ENCODE data around the gene MAP4K4.

The MAP4K4 gene

DNA sequence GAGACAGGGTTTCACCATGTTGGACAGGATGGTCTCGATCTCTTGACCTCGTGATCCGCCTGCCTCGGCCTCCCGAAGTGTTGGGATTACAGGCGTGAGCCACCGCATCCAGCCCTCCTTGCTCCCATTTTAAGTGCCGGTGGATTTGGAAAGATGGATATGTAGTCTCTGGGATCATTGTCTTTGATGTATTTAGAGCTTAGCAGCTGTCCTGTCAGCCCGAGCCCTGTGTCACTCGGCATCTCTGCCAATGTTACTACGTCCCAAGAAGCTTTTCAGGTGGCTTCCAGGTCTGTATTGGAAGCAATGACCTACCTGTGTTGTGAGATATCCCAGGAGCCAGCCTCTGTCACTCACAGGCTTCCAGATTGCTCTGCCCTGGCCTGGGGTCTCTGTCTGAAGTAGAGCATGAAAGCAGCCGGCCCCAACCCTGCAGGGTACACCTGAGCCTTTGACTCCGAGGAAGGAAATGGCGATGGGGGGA is 35.3 kb downstream of the MAP4K4 start:
- no peak overlapping the region for H3K4me3 ChIP-seq (ENCODE audit: low read length)
- H2AFZ ChIP-seq (ENCODE audit: low read length) = no peak overlapping the region
- H3K9me2 ChIP-seq (replicated peaks; ENCODE audit: insufficient read depth, low read length) = no peaks in the 10 kb centered on the region
- H3K79me2 ChIP-seq (ENCODE audit: low read length) = no peaks in the 10 kb centered on the region
- H3K27ac ChIP-seq (ENCODE audit: low read length) = no peak overlapping the region
- H3F3A ChIP-seq (ENCODE audit: insufficient read depth, low read length) = no peaks in the 10 kb centered on the region
- H3K4me1 ChIP-seq (ENCODE audit: low read length) = no peaks in the 10 kb centered on the region
- H3K9me3 ChIP-seq (replicated peaks; ENCODE audit: insufficient read depth, low read length) = no peaks in the 10 kb centered on the region
- DNase-seq = no peak
- no peaks in the 10 kb centered on the region for H3K27me3 ChIP-seq (replicated peaks; ENCODE audit: insufficient read depth, low read length)
- H3K9ac ChIP-seq (ENCODE audit: low read length) = no peak overlapping the region
- no peaks in the 10 kb centered on the region for H4K20me1 ChIP-seq (ENCODE audit: insufficient read depth, low read length)
- TF ChIP-seq EZH2phosphoT487 (IDR thresholded peaks at IDR 0.05; ENCODE audit: low read length) = no peak
- no peaks in the 10 kb centered on the region for H3K36me3 ChIP-seq (replicated peaks; ENCODE audit: insufficient read depth, low read length)
- no peak overlapping the region for H3K4me2 ChIP-seq (ENCODE audit: low read depth, low read length)

DNA sequence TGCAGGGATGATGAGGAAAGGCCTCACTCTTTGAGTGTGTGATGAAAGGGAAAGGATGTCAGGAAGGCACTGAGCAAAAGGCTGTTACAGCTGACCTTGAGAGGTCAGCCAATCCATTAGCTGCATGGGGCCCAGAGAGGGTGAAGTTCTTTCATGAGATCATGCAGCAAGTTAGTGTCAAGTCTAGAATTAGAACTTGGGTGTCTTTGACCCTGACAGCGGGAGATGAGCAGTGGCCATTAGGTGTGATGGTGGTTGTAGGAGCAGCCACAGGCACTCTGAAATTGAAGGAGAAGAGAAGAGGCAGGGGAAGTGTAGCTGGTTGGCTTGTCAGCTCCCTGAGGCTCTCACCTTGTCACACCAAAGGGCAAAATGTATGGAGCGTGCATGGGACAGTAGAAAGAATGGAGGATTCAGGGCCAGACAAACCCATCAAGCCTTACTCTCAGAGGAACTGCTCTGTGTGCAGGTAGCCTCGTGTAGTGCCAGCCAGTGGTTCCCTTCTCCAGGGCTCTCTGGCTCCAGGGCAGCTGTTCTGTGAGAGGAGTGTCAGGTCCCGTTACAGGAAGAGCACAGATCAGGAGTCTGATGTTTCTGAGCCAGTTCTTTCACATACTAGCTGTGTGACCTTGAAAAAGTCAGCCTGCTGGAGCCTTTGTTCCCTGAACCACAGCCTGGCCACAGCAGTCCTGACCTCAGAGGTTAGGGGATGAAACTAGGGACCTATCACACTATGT is 35.9 kb downstream of the MAP4K4 start:
- H4K20me1 ChIP-seq (ENCODE audit: insufficient read depth, low read length) = no peaks in the 10 kb centered on the region

DNA sequence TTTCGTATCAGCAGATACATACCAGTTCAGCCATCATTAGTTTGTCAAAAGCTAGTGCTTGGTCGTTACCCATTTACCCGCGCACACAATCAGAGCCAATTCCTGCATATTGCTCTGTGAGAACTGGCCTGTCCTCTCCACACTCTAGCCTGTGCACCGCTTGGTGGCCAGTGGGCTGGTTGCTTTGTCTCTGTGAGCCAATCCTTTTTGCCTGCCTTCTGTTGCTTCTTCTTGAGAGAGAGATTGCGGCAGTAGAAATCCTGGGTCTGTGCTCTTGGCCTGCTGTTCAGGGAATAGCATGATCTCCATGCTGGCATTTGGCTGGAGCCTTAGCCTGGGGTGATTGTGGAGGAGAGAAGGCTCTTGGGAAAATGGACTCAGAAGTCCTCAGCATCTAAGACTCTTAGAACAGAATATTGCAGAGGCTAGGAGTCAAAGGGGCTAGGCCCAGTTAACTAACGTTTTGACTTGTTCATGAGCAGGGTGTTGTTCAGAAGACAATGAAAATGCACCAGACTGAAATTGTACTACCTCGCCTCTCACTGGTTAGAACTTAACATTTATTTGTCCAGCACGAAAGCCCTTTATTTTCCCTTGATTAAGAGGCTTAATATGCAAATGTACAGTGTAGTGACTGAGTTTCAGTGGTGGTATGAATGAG is 37.1 kb downstream of the MAP4K4 start:
- TF ChIP-seq EZH2phosphoT487 (IDR thresholded peaks at IDR 0.05; ENCODE audit: low read length) (no peak), EZH2 (optimal IDR thresholded peaks at IDR 0.05; ENCODE audit: low read depth, low read length) (no peak)
- TF ChIP-seq, protein P1, sequence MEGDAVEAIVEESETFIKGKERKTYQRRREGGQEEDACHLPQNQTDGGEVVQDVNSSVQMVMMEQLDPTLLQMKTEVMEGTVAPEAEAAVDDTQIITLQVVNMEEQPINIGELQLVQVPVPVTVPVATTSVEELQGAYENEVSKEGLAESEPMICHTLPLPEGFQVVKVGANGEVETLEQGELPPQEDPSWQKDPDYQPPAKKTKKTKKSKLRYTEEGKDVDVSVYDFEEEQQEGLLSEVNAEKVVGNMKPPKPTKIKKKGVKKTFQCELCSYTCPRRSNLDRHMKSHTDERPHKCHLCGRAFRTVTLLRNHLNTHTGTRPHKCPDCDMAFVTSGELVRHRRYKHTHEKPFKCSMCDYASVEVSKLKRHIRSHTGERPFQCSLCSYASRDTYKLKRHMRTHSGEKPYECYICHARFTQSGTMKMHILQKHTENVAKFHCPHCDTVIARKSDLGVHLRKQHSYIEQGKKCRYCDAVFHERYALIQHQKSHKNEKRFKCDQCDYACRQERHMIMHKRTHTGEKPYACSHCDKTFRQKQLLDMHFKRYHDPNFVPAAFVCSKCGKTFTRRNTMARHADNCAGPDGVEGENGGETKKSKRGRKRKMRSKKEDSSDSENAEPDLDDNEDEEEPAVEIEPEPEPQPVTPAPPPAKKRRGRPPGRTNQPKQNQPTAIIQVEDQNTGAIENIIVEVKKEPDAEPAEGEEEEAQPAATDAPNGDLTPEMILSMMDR (IDR thresholded peaks at IDR 0.05; ENCODE audit: low read length) = no peak
- Histone ChIP-seq H3K4me2 (ENCODE audit: low read depth, low read length) (no peak overlapping the region), H3K9me2 (replicated peaks; ENCODE audit: insufficient read depth, low read length) (no peaks in the 10 kb centered on the region), H2AFZ (ENCODE audit: low read length) (no peak overlapping the region), H3K9me3 (replicated peaks; ENCODE audit: insufficient read depth, low read length) (no peaks in the 10 kb centered on the region), H4K20me1 (ENCODE audit: insufficient read depth, low read length) (no peaks in the 10 kb centered on the region), H3K4me3 (ENCODE audit: low read length) (no peak overlapping the region), H3K27ac (ENCODE audit: low read length) (no peak overlapping the region), H3K79me2 (ENCODE audit: low read length) (no peaks in the 10 kb centered on the region), H3K36me3 (replicated peaks; ENCODE audit: insufficient read depth, low read length) (no peaks in the 10 kb centered on the region), H3K4me1 (ENCODE audit: low read length) (no peaks in the 10 kb centered on the region), H3K27me3 (replicated peaks; ENCODE audit: insufficient read depth, low read length) (no peaks in the 10 kb centered on the region), H3K9ac (ENCODE audit: low read length) (no peak overlapping the region), H3F3A (ENCODE audit: insufficient read depth, low read length) (no peaks in the 10 kb centered on the region)
- DNase-seq = no peak

More for the DNA sequence above, 35.9 kb downstream of the MAP4K4 start:
- Histone ChIP-seq H2AFZ (ENCODE audit: low read length) (no peak overlapping the region), H3K4me3 (ENCODE audit: low read length) (no peak overlapping the region), H3K4me2 (ENCODE audit: low read depth, low read length) (no peak overlapping the region), H3K27me3 (replicated peaks; ENCODE audit: insufficient read depth, low read length) (no peaks in the 10 kb centered on the region), H3K4me1 (ENCODE audit: low read length) (no peaks in the 10 kb centered on the region), H3K27ac (ENCODE audit: low read length) (no peak overlapping the region), H3K9me2 (replicated peaks; ENCODE audit: insufficient read depth, low read length) (no peaks in the 10 kb centered on the region), H3K79me2 (ENCODE audit: low read length) (no peaks in the 10 kb centered on the region), H3K9me3 (replicated peaks; ENCODE audit: insufficient read depth, low read length) (no peaks in the 10 kb centered on the region), H3K36me3 (replicated peaks; ENCODE audit: insufficient read depth, low read length) (no peaks in the 10 kb centered on the region), H3F3A (ENCODE audit: insufficient read depth, low read length) (no peaks in the 10 kb centered on the region), H3K9ac (ENCODE audit: low read length) (no peak overlapping the region)
- TF ChIP-seq EZH2 (optimal IDR thresholded peaks at IDR 0.05; ENCODE audit: low read depth, low read length) (no peak), EZH2phosphoT487 (IDR thresholded peaks at IDR 0.05; ENCODE audit: low read length) (no peak)
- TF ChIP-seq, protein P1 (IDR thresholded peaks at IDR 0.05; ENCODE audit: low read length) = no peak
- no peak for DNase-seq

DNA sequence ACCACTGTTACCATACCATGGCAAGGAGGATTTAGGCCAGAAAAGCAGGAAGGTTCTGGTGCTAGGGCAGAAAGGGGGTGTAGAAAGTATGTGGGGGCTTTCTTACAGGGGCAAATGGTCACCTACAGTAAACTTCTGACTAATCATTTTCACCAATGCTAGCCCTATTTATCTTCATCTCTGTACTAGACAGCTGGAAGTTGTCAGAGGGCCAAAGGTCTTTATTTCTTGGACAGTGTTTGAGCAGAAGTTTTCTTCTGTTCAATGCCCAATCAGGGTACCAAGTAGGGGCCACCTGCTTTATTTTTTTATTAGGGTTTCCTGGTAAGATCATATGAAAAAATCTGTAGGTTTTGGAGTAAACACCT is 37.6 kb downstream of the MAP4K4 start:
- Histone ChIP-seq H3K9me2 (replicated peaks; ENCODE audit: insufficient read depth, low read length) (no peaks in the 10 kb centered on the region), H3F3A (ENCODE audit: insufficient read depth, low read length) (no peaks in the 10 kb centered on the region), H3K4me3 (ENCODE audit: low read length) (no peak overlapping the region), H3K4me1 (ENCODE audit: low read length) (no peaks in the 10 kb centered on the region), H2AFZ (ENCODE audit: low read length) (no peak overlapping the region), H3K79me2 (ENCODE audit: low read length) (no peaks in the 10 kb centered on the region), H3K9me3 (replicated peaks; ENCODE audit: insufficient read depth, low read length) (no peaks in the 10 kb centered on the region), H3K27ac (ENCODE audit: low read length) (no peak overlapping the region), H3K27me3 (replicated peaks; ENCODE audit: insufficient read depth, low read length) (no peaks in the 10 kb centered on the region), H3K36me3 (replicated peaks; ENCODE audit: insufficient read depth, low read length) (no peaks in the 10 kb centered on the region), H4K20me1 (ENCODE audit: insufficient read depth, low read length) (no peaks in the 10 kb centered on the region), H3K9ac (ENCODE audit: low read length) (no peak overlapping the region), H3K4me2 (ENCODE audit: low read depth, low read length) (no peak overlapping the region)
- no peak for TF ChIP-seq EZH2 (optimal IDR thresholded peaks at IDR 0.05; ENCODE audit: low read depth, low read length)
- no peak for TF ChIP-seq EZH2phosphoT487 (IDR thresholded peaks at IDR 0.05; ENCODE audit: low read length)
- TF ChIP-seq, protein P1 (IDR thresholded peaks at IDR 0.05; ENCODE audit: low read length) = no peak
- no peak for DNase-seq
